Fibroblast of pulmonary artery (primary cell): ENCODE measurements around the gene HASPIN.

Source experiments
- DNase-seq: peaks from one replicate; pipeline ENCODE4 v3.0.0-alpha.2; 2010; ENCODE audit warnings: low read depth
- H3K4me3 ChIP-seq: replicated peaks from 2 replicates; pipeline ENCODE4 v1.5.1; 2011; ENCODE audit warnings: low read depth, mild to moderate bottlenecking, control low read depth, low read length, moderate library complexity
- TF ChIP-seq, protein P1 (sequence below): IDR thresholded peaks from 2 replicates; pipeline ENCODE4 v1.5.1; 2011; ENCODE audit warnings: mild to moderate bottlenecking, control low read depth, low read length, inconsistent platforms; ENCODE audit errors: missing control alignments

Gene HASPIN

DNA sequence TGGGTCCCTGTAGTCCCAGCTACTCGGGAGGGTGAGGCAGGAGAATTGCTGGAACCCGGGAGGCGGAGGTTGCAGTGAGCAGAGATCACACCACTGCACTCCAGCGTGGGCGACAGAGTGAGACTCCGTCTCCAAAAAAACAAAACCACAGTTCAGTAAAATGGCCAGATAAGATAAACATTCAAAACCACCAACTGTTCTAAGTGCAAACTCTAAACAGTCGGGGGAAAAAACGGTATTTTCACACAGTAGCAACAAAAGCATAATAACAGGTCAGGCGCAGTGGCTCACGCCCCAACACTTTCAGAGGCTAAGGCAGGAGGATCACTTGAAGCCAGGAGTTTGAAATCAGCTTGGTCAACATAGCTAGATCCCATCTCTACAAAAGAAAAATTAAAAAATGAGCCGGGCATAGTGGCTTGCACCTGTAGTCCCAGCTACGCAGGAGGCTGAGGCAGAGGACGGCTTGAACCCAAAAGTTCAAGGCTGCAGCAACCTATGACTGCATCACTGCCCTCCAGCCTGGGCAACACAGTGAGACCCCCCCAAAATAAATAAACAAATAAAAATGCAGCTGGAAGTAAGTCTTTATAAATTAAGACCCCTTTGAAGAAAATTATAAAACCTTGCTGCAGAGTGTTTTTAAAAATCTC, 10.8 kb upstream of the HASPIN start:
- no peak for DNase-seq
- TF ChIP-seq, protein P1, sequence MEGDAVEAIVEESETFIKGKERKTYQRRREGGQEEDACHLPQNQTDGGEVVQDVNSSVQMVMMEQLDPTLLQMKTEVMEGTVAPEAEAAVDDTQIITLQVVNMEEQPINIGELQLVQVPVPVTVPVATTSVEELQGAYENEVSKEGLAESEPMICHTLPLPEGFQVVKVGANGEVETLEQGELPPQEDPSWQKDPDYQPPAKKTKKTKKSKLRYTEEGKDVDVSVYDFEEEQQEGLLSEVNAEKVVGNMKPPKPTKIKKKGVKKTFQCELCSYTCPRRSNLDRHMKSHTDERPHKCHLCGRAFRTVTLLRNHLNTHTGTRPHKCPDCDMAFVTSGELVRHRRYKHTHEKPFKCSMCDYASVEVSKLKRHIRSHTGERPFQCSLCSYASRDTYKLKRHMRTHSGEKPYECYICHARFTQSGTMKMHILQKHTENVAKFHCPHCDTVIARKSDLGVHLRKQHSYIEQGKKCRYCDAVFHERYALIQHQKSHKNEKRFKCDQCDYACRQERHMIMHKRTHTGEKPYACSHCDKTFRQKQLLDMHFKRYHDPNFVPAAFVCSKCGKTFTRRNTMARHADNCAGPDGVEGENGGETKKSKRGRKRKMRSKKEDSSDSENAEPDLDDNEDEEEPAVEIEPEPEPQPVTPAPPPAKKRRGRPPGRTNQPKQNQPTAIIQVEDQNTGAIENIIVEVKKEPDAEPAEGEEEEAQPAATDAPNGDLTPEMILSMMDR = no peak
- no peak overlapping the region for H3K4me3 ChIP-seq

DNA sequence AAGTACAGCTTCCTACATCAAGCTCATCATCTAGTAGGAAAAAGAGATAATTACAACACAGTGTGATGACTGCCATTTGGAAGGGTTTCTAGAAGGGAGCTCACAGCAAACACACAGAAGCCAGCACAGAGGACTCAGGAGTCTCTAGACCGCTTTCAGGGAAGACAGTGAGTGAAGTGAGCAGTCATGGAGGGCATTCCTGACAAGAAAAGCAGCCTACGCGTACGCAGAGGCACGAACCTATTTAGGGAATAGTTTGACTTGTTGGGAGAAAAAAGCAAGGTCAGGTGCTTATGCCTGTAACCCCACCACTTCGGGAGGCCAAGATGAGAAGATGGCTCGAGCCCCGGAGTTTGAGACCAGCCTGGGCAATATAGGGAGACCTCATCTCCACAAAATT, 8.4 kb upstream of the HASPIN start:
- no peak overlapping the region for H3K4me3 ChIP-seq
- TF ChIP-seq, protein P1 = no peak
- no peak for DNase-seq

DNA sequence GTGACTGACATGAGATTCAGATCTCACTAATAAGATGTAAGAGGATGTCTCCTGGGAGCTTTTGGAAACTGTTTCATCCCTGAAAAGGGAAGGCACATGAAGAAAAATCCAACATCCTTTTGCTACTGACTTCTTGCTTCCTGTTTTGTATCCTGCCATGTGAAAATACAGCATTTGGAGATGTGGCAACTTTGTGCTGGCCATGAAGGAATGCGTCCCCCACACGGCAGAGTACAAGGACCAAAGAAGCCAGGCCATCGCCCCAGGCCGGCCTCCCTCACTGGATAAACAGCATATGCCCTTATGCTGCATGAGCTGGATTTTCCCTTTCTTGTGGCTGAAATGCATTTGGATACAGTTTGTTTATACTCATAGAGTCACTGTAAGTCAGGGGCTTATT, 5.5 kb upstream of the HASPIN start:
- no peak overlapping the region for H3K4me3 ChIP-seq
- DNase-seq = no peak
- TF ChIP-seq, protein P1 = no peak

DNA sequence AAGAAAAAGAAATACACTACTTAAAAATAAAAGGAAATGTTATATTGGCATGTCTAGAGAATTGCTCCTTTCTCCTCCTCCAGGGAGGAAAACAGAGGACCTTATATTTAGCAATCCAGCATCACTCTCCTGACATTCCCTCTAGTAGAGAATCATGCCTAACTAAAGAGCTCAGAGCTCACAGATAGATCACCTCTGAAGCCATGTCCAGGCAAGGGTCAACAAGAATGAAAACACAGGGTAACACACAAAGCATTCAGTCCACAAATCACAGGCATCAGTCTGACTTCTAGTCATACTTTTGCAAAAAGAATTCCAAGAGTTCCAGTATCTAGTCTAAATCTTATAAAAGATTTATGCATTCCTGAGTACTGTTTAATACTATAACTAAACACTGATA, 4.4 kb upstream of the HASPIN start:
- TF ChIP-seq, protein P1 = no peak
- DNase-seq = no peak
- H3K4me3 ChIP-seq = no peak overlapping the region

DNA sequence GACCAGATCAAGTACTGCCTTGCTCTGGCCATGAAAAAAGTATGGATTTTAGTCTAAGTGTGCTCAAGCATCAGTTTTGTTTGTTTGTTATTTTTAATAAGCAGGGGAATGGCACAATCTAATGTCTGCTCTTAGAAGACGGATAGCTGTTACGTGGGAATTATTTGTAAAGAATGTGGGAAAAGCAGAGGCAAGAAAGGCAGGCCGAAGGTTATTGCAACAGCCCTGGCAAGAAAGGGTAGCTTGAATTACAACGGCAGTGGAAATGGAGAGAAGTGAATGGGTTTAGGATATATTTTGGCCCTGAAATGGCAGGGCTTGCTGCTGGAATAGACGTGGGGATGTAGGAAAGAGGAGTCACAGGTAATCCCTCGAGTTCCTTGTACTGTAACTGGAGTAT, 987 bp upstream of the HASPIN start:
- TF ChIP-seq, protein P1 = no peak
- DNase-seq = peak; percentile 22
- peak overlapping the region; percentile 93 for H3K4me3 ChIP-seq

DNA sequence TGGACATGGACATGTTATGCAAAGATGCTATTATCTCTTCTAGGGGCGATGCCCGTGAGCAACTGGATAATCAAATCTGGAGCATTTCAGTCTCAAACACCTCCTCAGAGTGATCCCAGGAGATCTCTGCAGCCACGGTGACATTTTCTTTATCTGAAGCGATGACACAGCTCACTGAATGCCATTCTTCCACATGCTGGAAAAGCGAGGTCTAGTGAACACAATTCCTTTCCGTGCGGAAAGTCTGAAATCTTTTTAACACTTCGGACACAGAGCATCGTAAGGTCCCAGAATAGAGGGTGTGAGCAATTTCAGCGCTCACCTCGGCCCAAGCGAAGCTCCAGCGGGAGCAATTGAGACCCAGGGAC, 531 bp upstream of the HASPIN start:
- no peak for DNase-seq
- TF ChIP-seq, protein P1 = no peak
- peak overlapping the region; percentile 93 for H3K4me3 ChIP-seq

DNA sequence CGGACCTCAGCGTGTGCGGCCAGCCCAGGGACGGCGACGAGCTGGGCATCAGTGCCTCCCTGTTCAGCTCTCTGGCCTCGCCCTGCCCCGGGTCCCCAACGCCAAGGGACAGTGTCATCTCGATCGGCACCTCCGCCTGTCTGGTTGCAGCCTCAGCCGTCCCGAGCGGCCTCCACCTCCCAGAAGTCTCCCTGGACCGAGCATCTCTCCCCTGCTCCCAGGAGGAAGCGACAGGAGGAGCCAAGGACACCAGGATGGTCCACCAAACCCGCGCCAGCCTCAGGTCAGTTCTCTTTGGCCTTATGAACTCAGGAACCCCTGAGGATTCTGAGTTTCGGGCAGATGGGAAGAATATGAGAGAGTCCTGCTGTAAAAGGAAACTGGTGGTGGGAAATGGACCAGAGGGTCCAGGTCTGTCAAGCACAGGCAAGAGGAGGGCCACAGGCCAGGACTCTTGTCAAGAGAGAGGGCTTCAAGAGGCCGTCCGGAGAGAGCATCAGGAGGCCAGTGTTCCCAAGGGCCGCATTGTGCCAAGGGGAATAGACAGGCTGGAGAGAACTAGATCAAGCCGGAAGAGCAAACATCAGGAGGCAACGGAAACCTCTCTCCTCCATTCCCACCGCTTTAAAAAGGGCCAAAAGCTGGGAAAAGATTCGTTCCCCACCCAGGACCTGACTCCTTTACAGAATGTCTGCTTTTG, 825 bp downstream of the HASPIN start:
- TF ChIP-seq, protein P1 = no peak
- peak overlapping the region; percentile 93 for H3K4me3 ChIP-seq
- no peak for DNase-seq
